ENCODE data around the gene B3GNT8. TPM values are rescaled to one million over a fixed set of nuclear protein-coding genes. Genes with fewer than 3 reads are reported as not detected.

B3GNT8 gene
- total and polyA plus RNA-seq, 9 of the 15 experiments (the other 6 are each of a cell fraction or from before 2014, with no cell fraction given): 0.11 to 2.9 (median 0.65) TPM; not detected in 2

GRCh38 chr19:41402010-41402409, 25.2 kb downstream of the B3GNT8 start:
- no peak overlapping the region for H2AFZ ChIP-seq (ENCODE audit: low read depth, low read length)
- FAIRE-seq (no peak), DNase-seq (ENCODE audit: extremely low read depth in 1 of 4, low spot score in 3 of 4) (no peak), ATAC-seq (no peak)
- H3K9ac ChIP-seq (ENCODE audit: insufficient read depth in 1 of 2, low read depth in 2 of 2, low read length in 2 of 2): no peak overlapping the region
- no peaks in the 10 kb centered on the region for H3K27me3 ChIP-seq (ENCODE audit: control insufficient read depth in 2 of 2, insufficient read depth in 2 of 2, low read length in 2 of 2)
- peaks cover 5 to 6% of the 10 kb centered on the region in 2 experiments; a peak in 3 of 5 replicates for H3K4me1 ChIP-seq (replicated peaks in 1 of 2; ENCODE audit: control insufficient read depth in 2 of 2, insufficient read depth in 2 of 2, low read length in 2 of 2)
- ChIA-PET POLR2A (interaction anchor here (0.6 kb wide), 1 partner anchor 23 kb away, joined by 3 read pairs; no protein-coding TSS in a partner anchor), CTCF (ENCODE audit: low intra/inter-chr PET ratio) (no interaction called here)
- WGBS (ENCODE audit: insufficient coverage, low coverage, missing lambda C conversion rate): 55% methylated on average over 3 of the region's 3 CpGs
- H4K20me1 ChIP-seq (replicated peaks; ENCODE audit: control insufficient read depth, insufficient read depth, low read length): no peaks in the 10 kb centered on the region
- H3K4me3 ChIP-seq: no peak overlapping the region
- no TSS peak for BruUV-seq (replicated peaks)
- peaks cover 19% of the 10 kb centered on the region for H3K79me2 ChIP-seq (ENCODE audit: control insufficient read depth, insufficient read depth, low read length)
- H3K27ac ChIP-seq (ENCODE audit: extremely low read depth, low read depth, low read length): no peak overlapping the region
- intact Hi-C loops (cut with micrococcal nuclease): no loop called here
- in situ Hi-C loops (cut with MboI): no loop called here
- TF ChIP-seq NR2C1 (IDR thresholded peaks at IDR 0.05): no peak
- no peak for TF ChIP-seq NR2C1 (tag; IDR thresholded peaks at IDR 0.05)
- no peak for TF ChIP-seq ZNF699 (CRISPR knock-in tag; IDR thresholded peaks at IDR 0.05; ENCODE audit: insufficient replicate concordance)
- TF ChIP-seq MYC (IDR thresholded peaks at IDR 0.05; ENCODE audit: low read depth, low read length): no peak
- no peak for TF ChIP-seq MYC (CRISPR knock-in tag; IDR thresholded peaks at IDR 0.05; ENCODE audit: borderline replicate concordance, low read depth)
- TF ChIP-seq FOXO4 (CRISPR knock-in tag; IDR thresholded peaks at IDR 0.05): no peak
- no peak for TF ChIP-seq THRAP3 (IDR thresholded peaks at IDR 0.05; ENCODE audit: borderline replicate concordance)
- no peak for TF ChIP-seq CHD2 (IDR thresholded peaks at IDR 0.05; ENCODE audit: low read depth, low read length)
- TF ChIP-seq KAT8 (IDR thresholded peaks at IDR 0.05; ENCODE audit: low read depth): no peak
- TF ChIP-seq KLF16 (IDR thresholded peaks at IDR 0.05): no peak
- TF ChIP-seq KDM2B (CRISPR knock-in tag; IDR thresholded peaks at IDR 0.05): no peak
- no peak for TF ChIP-seq SRSF1 (IDR thresholded peaks at IDR 0.05; ENCODE audit: low read depth, low read length)
- no peak for TF ChIP-seq BMI1 (IDR thresholded peaks at IDR 0.05; ENCODE audit: low read length)
- TF ChIP-seq ZNF589 (CRISPR knock-in tag; IDR thresholded peaks at IDR 0.05; ENCODE audit: low read depth): no peak
- TF ChIP-seq PHTF2 (CRISPR knock-in tag; IDR thresholded peaks at IDR 0.05): no peak
- no peak for TF ChIP-seq PPARD (CRISPR knock-in tag; IDR thresholded peaks at IDR 0.05)
- no peak for TF ChIP-seq FOXA3 (CRISPR knock-in tag; conservative IDR thresholded peaks at IDR 0.05 in 1 of 2, IDR thresholded peaks at IDR 0.05 in 1 of 2)
- no peaks in the 10 kb centered on the region for H3K9me1 ChIP-seq (ENCODE audit: control insufficient read depth, insufficient read depth, low read length)
- H3K4me2 ChIP-seq (ENCODE audit: insufficient read depth, low read length): no peak overlapping the region
- no peaks in the 10 kb centered on the region for H3K9me3 ChIP-seq (replicated peaks; ENCODE audit: control insufficient read depth, insufficient read depth, low read depth, low read length)
- H3K36me3 ChIP-seq (ENCODE audit: control insufficient read depth, insufficient read depth, low read length): no peaks in the 10 kb centered on the region

Measured in K562 (cell line).